SKM-1 (cell line): ENCODE data around the gene WDR20.
A peak's percentile ranks its signal among the peaks of the same experiment; 100 is the strongest.
"Not testable (repeated sequence)": the region's sequence is repeated elsewhere in the genome, so short reads cannot be mapped to it uniquely, and the experiment has no call there.

ENCODE experiments used
- DNase-seq: peaks from one replicate; lab custom pipeline; 2025; ENCODE audit not compliant: unreplicated experiment; lab: John Stamatoyannopoulos, UW

WDR20 gene

GRCh38 chr14:102139286-102140026, at the start of gene WDR20:
Gene WDR20 (plus strand): TSS chr14:102139897. CDS start chr14:102139924, 27 bp downstream.
- DNase-seq, result peak; percentile 64

GRCh38 chr14:102090713-102091112, 49.0 kb upstream of the WDR20 start:
- DNase-seq, result no peak

DNA sequence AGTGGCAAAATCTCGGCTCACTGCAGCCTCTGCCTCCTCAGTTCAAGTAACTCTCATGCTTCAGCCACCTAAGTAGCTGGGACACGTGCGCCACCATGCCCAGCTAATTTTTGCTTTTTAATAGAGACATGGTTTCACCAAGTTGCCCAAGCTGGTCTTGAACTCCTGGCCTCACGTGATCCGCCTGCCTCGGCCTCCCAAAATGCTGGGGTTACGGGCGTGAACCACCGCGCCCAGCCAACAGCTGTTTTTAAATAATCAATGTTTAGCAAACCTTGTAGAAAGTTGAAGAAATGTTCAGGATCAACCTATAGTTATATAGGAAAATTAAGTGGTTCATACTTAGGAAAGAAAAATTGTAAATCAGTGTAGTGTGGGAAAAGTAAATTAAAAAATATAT, 46.9 kb upstream of the WDR20 start:
- DNase-seq, result no peak

- DNase-seq, result no peak
Observed at GRCh38 chr14:102094101-102094500, 45.6 kb upstream of the WDR20 start.

- DNase-seq, result no peak
Observed at GRCh38 chr14:102095231-102095870, 44.3 kb upstream of the WDR20 start.

GRCh38 chr14:102095871-102096568, 43.7 kb upstream of the WDR20 start:
- DNase-seq, result no peak

DNA sequence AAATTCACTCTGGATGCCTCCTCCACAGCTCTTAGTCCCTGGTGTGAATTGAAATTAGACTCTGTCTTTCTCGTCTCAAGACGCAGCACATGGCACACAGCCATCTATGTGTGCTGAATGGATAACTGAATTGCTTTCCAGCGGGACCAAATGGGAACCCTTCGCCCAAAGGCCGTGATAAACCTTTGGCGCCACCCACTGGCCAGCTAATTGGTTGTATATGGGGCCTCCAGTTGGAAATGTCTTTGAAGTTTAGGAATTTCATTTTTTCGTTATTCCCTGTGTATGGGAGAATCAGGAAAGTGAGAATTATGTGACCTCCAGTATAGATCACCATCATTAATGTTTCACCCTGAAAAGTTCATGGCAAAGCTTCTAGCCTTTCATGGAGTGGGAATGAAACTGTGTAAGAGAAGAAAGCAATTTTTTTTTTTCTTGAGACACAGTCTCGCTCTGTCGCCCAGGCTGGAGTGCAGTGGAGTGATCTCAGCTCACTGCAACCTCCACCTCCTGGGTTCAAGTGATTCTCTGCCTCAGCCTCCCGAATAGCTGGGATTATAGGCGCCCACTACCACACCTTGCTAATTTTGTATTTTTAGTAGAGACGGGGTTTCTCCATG, 43.0 kb upstream of the WDR20 start:
- no peak for DNase-seq

DNA sequence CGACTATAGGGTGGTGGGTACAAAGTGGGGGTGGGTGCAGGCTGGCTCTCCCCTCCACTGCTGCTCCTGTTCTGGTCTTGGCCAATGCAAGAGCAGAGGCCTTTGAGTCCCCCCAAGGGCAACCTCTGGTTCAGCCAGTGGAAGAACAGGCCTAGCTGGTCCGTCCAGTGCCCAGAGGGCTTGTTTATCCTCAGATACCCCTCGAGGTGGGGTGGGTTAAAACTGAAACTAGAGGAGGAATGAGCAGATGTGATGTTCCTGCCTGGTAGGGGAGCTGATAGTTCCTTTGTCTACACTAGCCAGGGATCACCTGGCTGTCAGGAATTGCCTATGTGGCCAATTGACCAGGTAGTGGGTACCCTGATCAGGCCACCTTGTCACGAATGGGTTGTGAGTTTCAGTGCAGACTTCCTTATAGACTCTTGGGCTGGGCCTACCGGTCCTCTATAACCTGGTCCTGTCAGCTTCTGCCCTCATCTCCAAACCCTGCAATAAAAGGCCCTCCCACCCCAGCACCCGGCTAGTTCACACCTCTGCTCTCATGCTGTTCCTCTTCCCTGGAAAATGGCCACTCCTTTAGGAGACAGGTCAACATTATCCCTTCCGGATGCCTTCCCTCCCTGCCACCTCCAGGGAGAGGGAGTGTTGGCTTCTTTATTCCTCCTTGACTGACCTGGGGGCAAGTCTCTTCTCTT, 42.1 kb upstream of the WDR20 start:
- DNase-seq, result no peak

- no peak for DNase-seq
Observed at GRCh38 chr14:102103062-102103695, 36.5 kb upstream of the WDR20 start.

DNA sequence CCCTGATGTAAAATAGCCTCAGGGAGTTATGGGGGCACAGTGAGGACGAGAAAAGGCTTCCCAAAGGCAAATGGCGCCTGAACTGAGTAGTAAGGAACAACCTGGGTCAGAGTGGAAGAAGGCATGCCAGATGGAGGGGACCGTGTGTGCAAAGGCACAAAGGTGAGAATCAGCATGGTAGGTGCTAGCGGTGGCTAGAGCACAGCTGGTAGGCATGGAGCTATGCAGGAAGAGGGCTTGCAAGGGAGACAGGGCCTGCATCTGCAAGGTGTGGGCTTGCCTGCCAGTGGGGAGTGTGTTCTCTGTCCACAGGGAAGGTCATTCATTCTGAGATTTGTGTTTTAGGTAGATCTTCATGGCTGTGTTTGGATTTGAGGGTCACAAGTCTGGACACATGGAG, 34.3 kb upstream of the WDR20 start:
- no peak for DNase-seq

GRCh38 chr14:102109332-102109731, 30.4 kb upstream of the WDR20 start:
- DNase-seq, result not testable (repeated sequence)

DNA sequence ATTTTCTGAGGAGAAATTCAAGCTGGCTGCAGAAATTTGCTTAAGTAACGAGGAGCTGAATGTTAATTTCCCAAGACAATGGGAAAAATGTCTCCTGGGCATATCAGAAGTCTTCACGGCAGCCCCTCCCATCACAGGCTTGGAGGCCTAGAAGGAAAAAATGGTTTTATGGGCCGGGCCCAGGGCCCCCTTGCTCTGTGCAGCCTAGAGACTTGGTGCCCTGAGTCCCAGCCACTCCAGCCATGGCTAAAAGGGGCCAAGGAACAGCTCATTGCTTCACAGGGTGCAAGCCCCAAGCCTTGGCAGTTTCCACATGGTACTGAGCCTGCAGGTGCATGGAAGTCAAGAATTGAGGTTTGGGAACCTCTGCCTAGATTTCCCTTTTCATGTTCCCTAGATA, 28.6 kb upstream of the WDR20 start:
- DNase-seq, result no peak

GRCh38 chr14:102116361-102117180, 23.1 kb upstream of the WDR20 start:
- DNase-seq, result no peak

GRCh38 chr14:102117852-102118251, 21.8 kb upstream of the WDR20 start:
- no peak for DNase-seq

GRCh38 chr14:102120888-102121287, 18.8 kb upstream of the WDR20 start:
- DNase-seq, result no peak

GRCh38 chr14:102121567-102121966, 18.1 kb upstream of the WDR20 start:
- DNase-seq, result no peak

- DNase-seq, result no peak
Observed at GRCh38 chr14:102124419-102124818, 15.3 kb upstream of the WDR20 start.

DNA sequence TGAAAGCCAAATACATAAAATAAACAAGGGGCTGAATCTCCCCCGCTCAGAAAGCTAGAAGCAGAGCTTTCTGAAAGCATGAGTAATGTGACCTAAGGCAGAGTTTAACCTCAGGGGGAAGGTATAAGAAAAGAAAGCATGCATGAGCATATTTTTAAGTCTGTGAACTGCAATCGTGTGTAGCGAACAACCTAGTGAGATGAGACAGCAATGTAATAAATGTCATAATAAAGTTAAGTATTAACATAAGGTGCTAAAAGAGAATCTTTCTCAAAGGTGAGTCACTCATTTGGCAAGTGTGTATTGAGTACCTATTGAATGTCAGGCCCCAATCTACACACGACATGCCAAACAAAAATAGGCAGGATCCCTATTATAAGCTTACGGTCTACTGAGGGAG, 14.2 kb upstream of the WDR20 start:
- DNase-seq, result no peak

DNA sequence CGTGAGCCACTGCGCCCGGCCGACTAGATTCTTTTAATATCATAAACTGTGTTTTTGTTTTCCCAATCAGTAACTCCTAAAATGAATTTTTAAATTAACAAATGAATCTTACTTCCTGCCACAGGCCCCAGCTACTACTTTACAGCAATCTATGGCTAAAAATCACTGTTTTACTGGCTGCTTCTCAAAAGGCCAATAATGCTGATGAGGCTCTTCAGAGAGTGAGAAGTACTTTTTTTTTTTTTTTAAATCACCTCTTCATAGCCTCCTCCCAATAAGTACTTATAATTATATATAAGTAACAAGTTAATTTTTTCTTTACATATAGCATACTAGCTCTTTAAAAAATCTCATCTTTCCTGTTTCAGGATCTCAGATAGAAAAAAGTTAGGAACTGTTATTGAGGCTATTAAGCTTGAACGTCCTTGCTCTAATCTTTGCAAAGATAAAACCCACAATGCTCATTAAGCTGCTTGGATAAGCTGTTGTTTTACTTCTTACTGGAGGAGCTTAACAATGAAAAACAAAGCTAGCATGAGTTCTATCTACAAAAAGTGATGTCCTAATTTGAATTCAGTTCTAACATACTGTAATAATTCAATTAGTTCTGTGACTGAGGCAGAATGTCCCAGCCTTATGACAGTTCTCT, 12.8 kb upstream of the WDR20 start:
- DNase-seq, result no peak
